Esophagus muscularis mucosa (tissue), 3 donors: ENCODE measurements around the gene CXADR.

Source experiments
- POLR2A ChIP-seq: fragments of 450-650 bp; IDR thresholded peaks from one replicate; pipeline ENCODE4 v1.6.1; 2017; ENCODE audit warnings: antibody characterized with exemption, moderate library complexity, mild to moderate bottlenecking, low read depth
- TF ChIP-seq, protein P1 (sequence below), 3 experiments: fragments of 200-600 bp in 2 of 3; fragments of 450-650 bp in 1 of 3; sonication (generic) in 2 of 3; IDR thresholded peaks; one replicate each; pipeline ENCODE4 v1.5.1; 2017 to 2019; ENCODE audit warnings: antibody characterized with exemption in 3 of 3, mild to moderate bottlenecking in 2 of 3, moderate library complexity in 1 of 3

GRCh38 chr21:17602874-17603273 lies 90.0 kb downstream of the CXADR start:
- TF ChIP-seq, protein P1, sequence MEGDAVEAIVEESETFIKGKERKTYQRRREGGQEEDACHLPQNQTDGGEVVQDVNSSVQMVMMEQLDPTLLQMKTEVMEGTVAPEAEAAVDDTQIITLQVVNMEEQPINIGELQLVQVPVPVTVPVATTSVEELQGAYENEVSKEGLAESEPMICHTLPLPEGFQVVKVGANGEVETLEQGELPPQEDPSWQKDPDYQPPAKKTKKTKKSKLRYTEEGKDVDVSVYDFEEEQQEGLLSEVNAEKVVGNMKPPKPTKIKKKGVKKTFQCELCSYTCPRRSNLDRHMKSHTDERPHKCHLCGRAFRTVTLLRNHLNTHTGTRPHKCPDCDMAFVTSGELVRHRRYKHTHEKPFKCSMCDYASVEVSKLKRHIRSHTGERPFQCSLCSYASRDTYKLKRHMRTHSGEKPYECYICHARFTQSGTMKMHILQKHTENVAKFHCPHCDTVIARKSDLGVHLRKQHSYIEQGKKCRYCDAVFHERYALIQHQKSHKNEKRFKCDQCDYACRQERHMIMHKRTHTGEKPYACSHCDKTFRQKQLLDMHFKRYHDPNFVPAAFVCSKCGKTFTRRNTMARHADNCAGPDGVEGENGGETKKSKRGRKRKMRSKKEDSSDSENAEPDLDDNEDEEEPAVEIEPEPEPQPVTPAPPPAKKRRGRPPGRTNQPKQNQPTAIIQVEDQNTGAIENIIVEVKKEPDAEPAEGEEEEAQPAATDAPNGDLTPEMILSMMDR (IDR thresholded peaks at IDR 0.05): no peak
- no peak for TF ChIP-seq POLR2A
